NCI-H1105 (cell line): ENCODE results near the gene ACSM4.
"Not testable (repeated sequence)": the region's sequence is repeated elsewhere in the genome, so short reads cannot be mapped to it uniquely, and the experiment has no call there.

Experiments used
- DNase-seq: peaks from one replicate; lab custom pipeline; 2025; lab: John Stamatoyannopoulos, UW

ACSM4 gene

GRCh38 chr12:7303772-7304171 lies at the start of gene ACSM4:
TSS of gene ACSM4 (plus strand) at chr12:7304072. CDS start at chr12:7304332, 260 bp downstream.
- no peak for DNase-seq

DNA sequence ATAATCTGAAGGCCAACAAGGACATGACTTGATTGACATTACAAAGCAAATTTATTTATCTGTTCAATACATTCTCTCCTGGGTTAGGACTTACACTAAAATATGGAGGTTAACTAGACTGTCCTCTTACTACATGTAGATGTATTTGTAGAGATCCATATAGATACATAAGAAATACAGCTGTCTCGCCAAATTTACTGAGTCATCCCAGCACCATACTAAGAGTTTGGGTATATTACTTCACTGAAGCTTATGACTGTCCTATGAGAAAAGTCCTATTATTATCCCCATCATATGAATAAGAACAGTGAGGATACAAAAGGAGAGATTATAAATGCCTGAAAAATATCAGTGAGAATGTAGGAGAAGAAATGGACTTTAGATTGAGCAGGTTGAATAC lies 44.8 kb upstream of the ACSM4 start:
- DNase-seq, result no peak

GRCh38 chr12:7264538-7264937 lies 39.3 kb upstream of the ACSM4 start:
- DNase-seq, result no peak

GRCh38 chr12:7265251-7265650 lies 38.6 kb upstream of the ACSM4 start:
- DNase-seq, result no peak

- DNase-seq, result no peak
Observed at GRCh38 chr12:7269273-7269672, 34.6 kb upstream of the ACSM4 start.

DNA sequence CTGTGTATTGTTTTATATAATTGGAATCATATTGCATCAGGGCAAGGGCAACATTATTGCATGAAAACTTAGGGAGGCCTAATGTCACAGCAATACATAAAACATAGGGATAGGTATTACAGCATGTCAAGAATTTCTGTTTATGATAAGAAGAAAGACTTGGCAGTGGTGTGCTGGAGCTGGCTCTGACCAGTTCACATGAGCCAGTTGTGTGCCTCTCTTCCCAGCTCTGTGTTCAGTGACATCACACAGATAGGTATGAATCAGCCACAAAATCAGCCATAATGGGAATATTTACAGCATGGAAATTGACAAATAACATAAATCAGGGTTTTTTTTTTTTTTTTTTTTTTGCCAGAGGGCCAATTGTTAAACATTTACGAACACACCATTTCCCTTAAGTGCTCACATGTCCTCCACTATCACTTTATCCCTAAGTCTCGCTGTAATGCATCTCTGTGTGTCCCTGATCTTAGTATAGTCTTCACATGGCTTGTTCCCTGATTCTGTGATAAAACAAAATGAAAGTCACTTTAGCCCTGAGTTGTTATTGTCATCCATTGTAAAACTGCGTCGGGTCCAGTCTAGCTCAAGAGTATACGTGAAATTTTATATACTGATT lies 31.9 kb upstream of the ACSM4 start:
- DNase-seq, result no peak

- not testable (repeated sequence) for DNase-seq
Observed at GRCh38 chr12:7275482-7275881, 28.4 kb upstream of the ACSM4 start.

DNA sequence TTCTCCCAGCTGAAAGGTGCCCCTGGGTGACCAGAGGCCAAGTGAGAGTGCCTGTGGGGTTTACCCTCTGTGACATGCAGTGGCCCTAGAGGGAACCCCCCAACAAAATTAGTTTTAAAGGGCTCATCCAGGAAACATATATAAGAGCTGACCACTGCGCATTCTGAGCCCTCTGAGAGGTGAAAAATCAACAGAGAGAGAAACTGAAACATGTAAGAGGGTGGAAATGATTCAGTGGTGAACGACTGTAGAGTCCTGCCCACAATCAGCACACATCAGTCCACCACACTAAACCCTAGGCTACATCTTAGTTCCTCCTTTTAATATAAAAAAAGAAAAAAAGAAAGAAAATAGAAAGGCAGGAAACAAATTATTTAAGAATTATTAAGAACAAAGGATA lies 21.0 kb upstream of the ACSM4 start:
- no peak for DNase-seq

DNA sequence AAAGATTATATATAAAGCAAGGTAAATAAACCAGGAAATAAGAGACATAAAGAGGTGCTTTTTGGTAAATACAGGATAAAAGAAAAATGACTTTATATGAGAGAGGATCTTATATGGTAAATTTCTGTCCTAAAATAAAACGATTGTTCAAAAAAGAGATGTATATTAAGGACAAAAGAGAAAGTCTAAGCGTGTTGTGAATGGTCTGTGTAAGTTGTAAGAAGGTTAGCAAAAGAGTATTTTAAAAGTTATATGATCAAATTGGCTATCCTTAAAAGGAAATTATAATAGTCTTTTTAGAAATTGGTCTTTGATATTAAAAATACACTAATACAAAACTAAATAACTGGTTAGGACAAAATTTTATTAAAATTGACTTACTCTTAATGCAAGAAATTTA lies 14.1 kb upstream of the ACSM4 start:
- no peak for DNase-seq

GRCh38 chr12:7290588-7290987 lies 13.3 kb upstream of the ACSM4 start:
- DNase-seq, result not testable (repeated sequence)

- DNase-seq, result no peak
Observed at GRCh38 chr12:7292300-7292699, 11.6 kb upstream of the ACSM4 start.

DNA sequence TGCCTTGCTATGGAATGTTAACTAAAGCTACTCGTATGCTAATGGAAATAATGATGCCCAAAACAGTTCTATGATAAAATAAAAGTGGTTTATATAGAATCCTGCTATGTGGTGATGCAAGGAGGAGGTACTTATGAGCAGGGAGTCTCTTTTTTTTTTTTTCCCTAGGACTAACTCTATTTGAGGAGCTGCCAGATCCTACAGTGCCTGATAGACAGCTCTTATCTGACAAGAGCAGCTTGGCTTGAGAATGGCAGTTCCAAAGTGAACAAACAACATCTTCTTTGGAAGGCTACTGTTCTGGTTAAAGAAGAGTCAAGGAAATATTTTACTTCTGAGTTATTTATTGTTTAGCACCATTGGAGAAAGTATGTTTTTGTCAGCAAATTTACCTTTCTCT lies 10.2 kb upstream of the ACSM4 start:
- DNase-seq, result no peak

GRCh38 chr12:7295529-7295928 lies 8.3 kb upstream of the ACSM4 start:
- DNase-seq, result no peak

DNA sequence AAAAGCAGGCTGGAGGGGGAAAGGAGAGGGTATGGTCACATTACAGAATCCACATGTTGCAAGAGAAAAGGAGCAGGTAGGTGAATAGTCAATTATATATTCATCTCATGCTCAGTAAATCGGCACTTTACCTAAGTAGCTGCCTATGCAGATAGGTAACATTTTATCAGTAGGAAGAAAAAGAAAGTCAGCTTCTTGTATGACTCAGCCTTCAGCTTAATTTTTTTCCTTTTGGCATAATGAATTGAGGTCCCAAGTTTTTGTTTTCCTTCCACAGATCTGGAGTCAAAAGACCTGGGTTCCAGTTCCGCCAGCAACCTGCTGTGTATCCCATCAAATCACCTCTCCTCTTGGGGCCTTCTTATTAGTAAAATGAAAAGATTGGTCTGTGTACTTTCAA lies 6.0 kb upstream of the ACSM4 start:
- no peak for DNase-seq

GRCh38 chr12:7302266-7302986 lies 1.4 kb upstream of the ACSM4 start:
- DNase-seq, result no peak

- no peak for DNase-seq
Observed at GRCh38 chr12:7303230-7303629, 642 bp upstream of the ACSM4 start.

DNA sequence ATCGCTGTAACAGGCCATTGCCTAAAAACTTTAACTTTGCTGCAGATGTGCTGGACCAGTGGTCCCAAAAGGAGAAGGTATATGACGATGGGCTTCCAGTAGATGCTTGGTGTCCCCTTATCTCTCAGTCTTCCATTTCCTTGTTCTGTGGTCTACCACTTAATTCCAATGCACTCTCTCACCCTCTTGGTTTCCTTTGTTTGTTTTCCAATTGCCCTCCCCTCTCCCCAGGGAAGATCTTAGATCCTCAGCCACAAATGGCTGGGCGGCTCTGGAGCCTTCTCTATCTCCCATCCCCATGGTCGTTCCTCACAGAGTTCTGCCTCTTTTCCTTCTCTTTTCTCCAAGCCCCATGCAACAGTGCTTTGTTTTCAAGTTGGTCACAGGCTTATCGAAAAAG lies 584 bp downstream of the ACSM4 start:
- no peak for DNase-seq

DNA sequence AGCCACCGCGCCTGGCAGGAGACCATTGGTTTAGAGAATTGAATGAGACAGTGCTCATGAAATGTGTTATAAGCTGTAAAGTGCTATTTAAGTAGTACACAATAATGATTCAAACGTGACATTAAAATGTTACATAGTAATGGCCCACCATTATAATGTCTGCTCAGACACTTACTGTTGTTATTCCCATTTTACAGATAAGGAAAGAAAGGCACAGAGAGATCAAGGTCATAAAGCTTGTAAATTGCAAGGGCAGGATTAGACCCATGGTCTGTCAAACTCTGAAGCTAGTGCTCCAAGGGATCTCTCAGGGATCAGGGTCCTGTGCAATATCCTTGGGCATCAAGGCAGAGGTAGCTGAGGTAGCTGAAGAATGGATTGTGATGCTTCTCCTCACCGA lies 6.2 kb downstream of the ACSM4 start:
- no peak for DNase-seq

DNA sequence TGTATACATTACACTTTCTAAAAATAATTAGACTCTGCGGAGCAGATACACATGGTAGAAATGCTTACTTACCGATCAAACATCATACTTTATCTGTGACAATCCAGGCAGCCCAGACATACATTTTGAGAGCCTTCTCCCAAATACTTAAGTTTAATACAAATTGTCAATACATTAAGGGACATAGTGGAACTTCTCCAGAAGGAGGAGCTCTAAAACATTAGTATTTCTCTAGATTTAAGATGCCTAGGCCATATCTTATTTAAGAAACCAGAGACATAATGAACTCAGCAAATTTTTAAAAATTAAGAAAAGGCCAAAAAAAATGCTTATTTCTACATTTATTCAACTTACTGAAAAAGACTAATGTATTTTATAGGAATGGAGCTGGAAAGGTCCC lies 16.1 kb downstream of the ACSM4 start:
- no peak for DNase-seq

GRCh38 chr12:7321624-7322023 lies 17.8 kb downstream of the ACSM4 start:
- DNase-seq, result no peak

DNA sequence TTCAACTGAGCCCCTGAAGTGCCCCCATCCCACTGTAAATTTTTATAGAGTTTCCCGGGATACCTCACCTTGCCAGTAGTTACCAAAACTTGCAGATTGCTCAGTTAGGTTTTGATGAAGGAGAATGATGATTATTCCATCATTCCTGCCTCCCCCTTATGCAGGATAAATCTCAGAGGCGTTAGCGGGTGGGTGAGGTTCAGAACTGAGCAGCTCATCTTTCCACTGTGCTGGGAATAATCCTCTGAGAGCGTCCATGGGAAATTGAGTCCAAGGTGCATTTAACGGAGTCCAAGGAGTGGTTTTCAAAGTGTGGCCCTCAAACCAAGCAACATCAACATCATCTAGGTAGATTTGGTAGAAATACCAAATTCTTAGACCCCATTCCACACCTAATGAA lies 18.7 kb downstream of the ACSM4 start:
- DNase-seq, result no peak

- no peak for DNase-seq
Observed at GRCh38 chr12:7324176-7324575, 20.3 kb downstream of the ACSM4 start.

DNA sequence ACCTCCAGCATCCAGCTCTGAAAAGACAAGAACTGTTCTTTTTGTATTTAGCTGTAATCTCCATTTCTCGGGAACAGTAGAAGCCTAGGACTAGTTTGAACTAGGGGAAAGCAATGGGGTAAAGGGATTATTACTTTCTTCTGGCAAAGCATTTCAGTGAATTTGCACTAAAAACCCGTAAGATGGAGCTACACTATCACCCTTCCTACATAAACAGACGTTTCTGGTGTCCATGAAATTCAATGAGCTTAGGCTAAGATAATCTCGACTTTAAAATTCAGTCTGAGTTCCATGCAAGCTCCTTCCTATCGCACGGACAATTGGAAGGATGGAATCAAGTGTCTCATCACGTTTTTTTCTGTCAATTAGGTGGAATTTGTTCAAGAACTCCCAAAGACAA lies 24.0 kb downstream of the ACSM4 start:
- DNase-seq, result no peak

DNA sequence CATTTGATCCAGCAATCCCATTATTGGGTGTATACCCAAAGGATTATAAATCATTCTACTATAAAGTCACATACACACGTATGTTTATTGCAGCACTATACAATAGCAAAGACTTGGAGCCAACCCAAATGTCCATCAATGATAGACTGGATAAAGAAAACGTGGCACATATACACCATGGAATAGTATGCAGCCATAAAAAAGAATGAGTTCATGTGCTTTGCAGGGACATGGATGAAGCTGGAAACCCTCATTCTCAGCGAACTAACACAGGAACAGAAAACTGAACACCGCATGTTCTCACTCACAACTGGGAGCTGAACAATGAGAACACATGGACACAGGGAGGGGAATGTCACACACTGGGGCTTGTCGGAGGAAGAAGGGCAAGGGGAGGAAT lies 33.9 kb downstream of the ACSM4 start:
- not testable (repeated sequence) for DNase-seq
